Stomach (tissue), 19 donors: Measurements from ENCODE around the gene POLR1H. TPM values are rescaled to one million over a fixed set of nuclear protein-coding genes. Genes with fewer than 3 reads are reported as not detected.
A peak's percentile ranks its signal among the peaks of the same experiment; 100 is the strongest.

Experiments
- DNase-seq, 2 donors: peaks; one replicate each; pipeline versions ENCODE4 v3.0.0 to v3.0.0-alpha.2; 2013 to 2019
- H3K27ac ChIP-seq, 5 donors: fragments of 200-600 bp in 4 of 5; sonication (generic) in 4 of 5; one replicate each; pipeline ENCODE4 v1.5.1; 2013 to 2019; ENCODE audit warnings: mild to moderate bottlenecking in 1 of 5, moderate library complexity in 1 of 5
- H3K27me3 ChIP-seq, 3 donors: fragments of 200-600 bp; sonication (generic); one replicate each; pipeline ENCODE4 v1.5.1; 2017 to 2019; ENCODE audit warnings: mixed run types in 1 of 3
- H3K36me3 ChIP-seq, 4 donors: fragments of 200-600 bp; sonication (generic); 1 replicate in 3 of 4; 2 replicates in 1 of 4; pipeline ENCODE4 v1.5.1; 2016 to 2019
- H3K4me1 ChIP-seq, 4 donors: fragments of 200-600 bp; sonication (generic); one replicate each; pipeline ENCODE4 v1.5.1; 2016 to 2019
- H3K4me3 ChIP-seq, 4 donors: fragments of 200-600 bp; sonication (generic) in 3 of 4; one replicate each; pipeline ENCODE4 v1.5.1; 2016 to 2019; ENCODE audit warnings: mild to moderate bottlenecking in 1 of 4
- H3K9me3 ChIP-seq, 4 donors: fragments of 200-600 bp; sonication (generic); one replicate each; pipeline ENCODE4 v1.5.1; 2016 to 2019
- EP300 ChIP-seq: sonication (generic); formaldehyde crosslinking; IDR thresholded peaks from one replicate; pipeline ENCODE4 v1.6.1; 2017; ENCODE audit warnings: antibody characterized with exemption
- POLR2A ChIP-seq, 4 donors: fragments of 450-650 bp; IDR thresholded peaks; one replicate each; pipeline ENCODE4 v1.6.1; 2016; ENCODE audit warnings: antibody characterized with exemption in 4 of 4, control low read depth in 2 of 4, mild to moderate bottlenecking in 1 of 4, moderate library complexity in 1 of 4
- POLR2AphosphoS5 ChIP-seq, 3 donors: sonication (generic); formaldehyde crosslinking; IDR thresholded peaks; one replicate each; pipeline ENCODE4 v1.6.1; 2016; ENCODE audit warnings: antibody characterized with exemption in 3 of 3
- WGBS, 5 donors: extraction: QIAGEN DNeasy Blood & Tissue Kit in 3 of 5; methylation state at CpG; one replicate each; pipeline versions ENCODE4 v1.1.5 to v1.1.7; 2013 to 2018; 5-methylcytosine and 5-hydroxymethylcytosine counted together
- intact Hi-C: fragments of 100-400 bp; cut with DNase I; formaldehyde crosslinking; loops from one replicate; pipeline ENCODE4 v1.15.1; 2023; ENCODE audit warnings: low total_unique reads
- long read RNA-seq, 10 donors: transcript quantifications; one replicate each; lab custom pipeline, GENCODE V29; 2026
- polyA plus RNA-seq, 3 donors: library from polyadenylated mRNA; stranded (reverse); fragments of 200-250 nt; gene quantifications; one replicate each; pipeline ENCODE4 v1.2.3, GENCODE V29; 2013
- total RNA-seq, 5 donors: library from RNA; depleted of rRNA; stranded (reverse); fragments of >200 nt; gene quantifications; one replicate each; pipeline versions ENCODE4 v1.1.0 to v1.2.3, GENCODE V29; 2014 to 2016
- TF ChIP-seq, protein P1 (sequence below), 7 experiments: fragments of 450-650 bp in 4 of 7; fragments of 200-600 bp in 3 of 7; sonication (generic) in 3 of 7; IDR thresholded peaks; one replicate each; pipeline ENCODE4 v1.5.1; 2016 to 2019; ENCODE audit warnings: antibody characterized with exemption in 7 of 7, control low read depth in 2 of 7, mild to moderate bottlenecking in 1 of 7
- donor health status: healthy with polysubstance abuse.
- donor health status: Bipolar disorder and iron deficiency.
- donor health status: healthy.

Gene POLR1H, protein sequence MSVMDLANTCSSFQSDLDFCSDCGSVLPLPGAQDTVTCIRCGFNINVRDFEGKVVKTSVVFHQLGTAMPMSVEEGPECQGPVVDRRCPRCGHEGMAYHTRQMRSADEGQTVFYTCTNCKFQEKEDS
- 10 to 100 TPM in 3 of 5 donors, 1 to 10 TPM in 2; 4.1 to 44.2 (median 21.7) TPM for total RNA-seq
- 10 to 100 TPM; 36.0 to 65.1 (median 52.3) TPM for polyA plus RNA-seq
- long read RNA-seq, donor 1, transcript ZNRD1-201 (4 exons, 864 nt): major isoform, 5 of 10 reads
- long read RNA-seq, donor 1, partial matches to known transcripts: 0 of 10 reads
- long read RNA-seq, donor 1, other reads (novel, unspliced or antisense): 0 of 10 reads
- long read RNA-seq, donor 2, transcript ZNRD1-201 (4 exons, 864 nt): major isoform, 9 of 14 reads
- long read RNA-seq, donor 2, partial matches to known transcripts: 0 of 14 reads
- long read RNA-seq, donor 2, other reads (novel, unspliced or antisense): 0 of 14 reads
- long read RNA-seq, donor 3, transcript ZNRD1-201 (4 exons, 864 nt): major isoform, 8 of 12 reads
- long read RNA-seq, donor 3, partial matches to known transcripts: 0 of 12 reads
- long read RNA-seq, donor 3, other reads (novel, unspliced or antisense): 0 of 12 reads
- long read RNA-seq, donor 4, partial matches to known transcripts: 0 of 2 reads
- long read RNA-seq, donor 4, other reads (novel, unspliced or antisense): 0 of 2 reads
- long read RNA-seq, donor 5, transcript ZNRD1-202 (5 exons, 743 nt): minor isoform, 8 of 18 reads
- long read RNA-seq, donor 5, transcript ZNRD1-201 (4 exons, 864 nt): major isoform, 9 of 18 reads
- long read RNA-seq, donor 5, partial matches to known transcripts: 0 of 18 reads
- long read RNA-seq, donor 5, other reads (novel, unspliced or antisense): 0 of 18 reads
- long read RNA-seq, donor 6, transcript ZNRD1-202 (5 exons, 743 nt): major isoform, 14 of 31 reads
- long read RNA-seq, donor 6, transcript ZNRD1-201 (4 exons, 864 nt): minor isoform, 13 of 31 reads
- long read RNA-seq, donor 6, partial matches to known transcripts: 0 of 31 reads
- long read RNA-seq, donor 6, other reads (novel, unspliced or antisense): 0 of 31 reads
- long read RNA-seq, donor 7, transcript ZNRD1-201 (4 exons, 864 nt): major isoform, 12 of 22 reads
- long read RNA-seq, donor 7, transcript ZNRD1-202 (5 exons, 743 nt): minor isoform, 8 of 22 reads
- long read RNA-seq, donor 7, partial matches to known transcripts: 0 of 22 reads
- long read RNA-seq, donor 7, other reads (novel, unspliced or antisense): 0 of 22 reads
- long read RNA-seq, donor 8, transcript ZNRD1-202 (5 exons, 743 nt): minor isoform, 5 of 18 reads
- long read RNA-seq, donor 8, transcript ZNRD1-201 (4 exons, 864 nt): major isoform, 9 of 18 reads
- long read RNA-seq, donor 8, partial matches to known transcripts: 0 of 18 reads
- long read RNA-seq, donor 8, other reads (novel, unspliced or antisense): 0 of 18 reads
- long read RNA-seq, donor 9, transcript ZNRD1-202 (5 exons, 743 nt): major isoform, 6 of 18 reads
- long read RNA-seq, donor 9, transcript ZNRD1-201 (4 exons, 864 nt): major isoform, 6 of 18 reads
- long read RNA-seq, donor 9, transcript ZNRD1-206 (2 exons, 3,672 nt): minor isoform, 5 of 18 reads
- long read RNA-seq, donor 9, partial matches to known transcripts: 0 of 18 reads
- long read RNA-seq, donor 9, other reads (novel, unspliced or antisense): 0 of 18 reads
- long read RNA-seq, donor 10, transcript ZNRD1-201 (4 exons, 864 nt): major isoform, 10 of 12 reads
- long read RNA-seq, donor 10, partial matches to known transcripts: 0 of 12 reads
- long read RNA-seq, donor 10, other reads (novel, unspliced or antisense): 0 of 12 reads

DNA sequence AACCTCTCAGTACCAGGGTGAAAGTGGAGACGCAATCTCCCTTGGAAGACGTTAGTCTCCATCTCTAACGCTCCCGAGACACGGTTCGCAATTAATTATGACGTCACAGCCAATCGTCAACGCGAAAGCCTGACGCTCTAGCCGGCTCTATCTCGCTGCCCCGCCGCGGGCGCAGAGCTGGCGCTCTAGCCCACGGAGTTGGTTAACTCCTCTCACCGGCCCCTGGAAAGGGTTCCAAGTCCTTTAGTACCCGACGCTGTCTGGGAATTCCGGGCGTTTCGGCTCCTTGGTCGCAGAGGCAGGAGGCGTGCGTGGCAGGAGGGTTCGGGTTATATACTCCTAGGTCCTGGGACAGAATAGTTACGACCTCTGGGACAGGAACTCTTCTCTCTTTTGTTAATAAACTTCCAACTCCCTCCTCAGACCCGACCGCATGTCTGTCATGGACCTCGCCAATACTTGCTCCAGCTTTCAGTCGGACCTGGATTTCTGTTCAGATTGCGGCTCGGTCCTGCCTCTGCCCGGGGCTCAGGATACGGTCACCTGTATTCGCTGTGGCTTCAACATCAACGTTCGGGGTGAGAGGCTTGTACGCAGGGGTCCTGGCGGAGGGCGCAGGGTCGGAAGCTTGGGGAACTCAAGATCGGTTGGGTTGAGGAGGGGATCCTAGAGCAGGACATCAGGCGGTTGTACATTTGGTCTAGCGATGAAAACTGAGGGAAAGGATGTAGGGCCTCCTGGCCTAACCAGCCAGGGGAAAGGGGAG lies at the start of gene POLR1H:
Gene POLR1H, plus strand, starts transcription at position 174 of the 766 bp plus-strand sequence. Its CDS starts 260 bp downstream, at position 434.
- peak; percentile 94 to 99 for DNase-seq
- Histone ChIP-seq H3K36me3 (peaks cover 0 to 28% (median 22%) of the 10 kb centered on the region in 4 donors), H3K4me1 (peaks cover 26 to 49% (median 34%) of the 10 kb centered on the region in 4 donors), H3K27ac (peak within 1 kb of the TSS; percentile 87 to 95 (median 93)), H3K9me3 (no peaks in the 10 kb centered on the region), H3K27me3 (no peaks in the 10 kb centered on the region), H3K4me3 (peak within 1 kb of the TSS; percentile 75 to 86 (median 83))
- intact Hi-C loops: no loop called here
- no peak for TF ChIP-seq EP300
- TF ChIP-seq POLR2A (IDR thresholded peaks at IDR 0.05): peak in 1 of 4 donors; percentile 89
- TF ChIP-seq POLR2AphosphoS5 (IDR thresholded peaks at IDR 0.05): peak; percentile 93 to 97 (median 96)
- WGBS, 5 donors: 0 to 1% (median 0%) methylated on average over 20 to 48 of the region's 48 CpGs

DNA sequence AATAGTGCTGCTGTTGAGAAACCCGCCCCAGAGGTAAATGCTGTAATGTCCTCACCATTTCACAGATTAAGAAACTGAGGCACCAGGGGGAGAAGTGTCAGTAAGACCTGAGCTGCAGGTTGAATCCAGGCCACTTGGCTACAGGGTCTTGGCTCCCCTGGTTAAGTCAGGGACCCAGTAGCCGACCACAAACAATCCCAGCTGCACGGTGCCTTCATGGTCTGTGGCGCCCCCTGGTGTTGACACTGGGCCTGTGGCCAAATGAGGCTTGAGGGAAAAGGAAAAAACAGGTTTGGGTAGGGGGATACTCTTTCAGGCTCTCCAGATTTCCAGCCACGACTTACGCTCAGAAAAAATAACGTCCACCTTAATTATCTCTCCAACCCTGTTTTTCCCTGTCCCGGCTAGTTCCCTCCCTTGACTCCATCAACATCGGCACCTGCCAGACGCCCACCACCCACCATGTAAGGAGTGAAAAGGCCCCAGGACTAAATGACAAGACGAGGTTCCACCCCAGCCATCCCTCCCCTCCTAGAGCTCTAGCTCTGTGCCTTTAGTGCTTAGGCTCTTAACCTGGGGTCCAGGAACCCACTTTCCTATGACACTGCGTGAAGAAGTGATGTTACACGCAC lies 47.7 kb upstream of the POLR1H start:
- TF ChIP-seq EP300: no peak
- no peak for TF ChIP-seq POLR2AphosphoS5 (IDR thresholded peaks at IDR 0.05)
- TF ChIP-seq, protein P1, sequence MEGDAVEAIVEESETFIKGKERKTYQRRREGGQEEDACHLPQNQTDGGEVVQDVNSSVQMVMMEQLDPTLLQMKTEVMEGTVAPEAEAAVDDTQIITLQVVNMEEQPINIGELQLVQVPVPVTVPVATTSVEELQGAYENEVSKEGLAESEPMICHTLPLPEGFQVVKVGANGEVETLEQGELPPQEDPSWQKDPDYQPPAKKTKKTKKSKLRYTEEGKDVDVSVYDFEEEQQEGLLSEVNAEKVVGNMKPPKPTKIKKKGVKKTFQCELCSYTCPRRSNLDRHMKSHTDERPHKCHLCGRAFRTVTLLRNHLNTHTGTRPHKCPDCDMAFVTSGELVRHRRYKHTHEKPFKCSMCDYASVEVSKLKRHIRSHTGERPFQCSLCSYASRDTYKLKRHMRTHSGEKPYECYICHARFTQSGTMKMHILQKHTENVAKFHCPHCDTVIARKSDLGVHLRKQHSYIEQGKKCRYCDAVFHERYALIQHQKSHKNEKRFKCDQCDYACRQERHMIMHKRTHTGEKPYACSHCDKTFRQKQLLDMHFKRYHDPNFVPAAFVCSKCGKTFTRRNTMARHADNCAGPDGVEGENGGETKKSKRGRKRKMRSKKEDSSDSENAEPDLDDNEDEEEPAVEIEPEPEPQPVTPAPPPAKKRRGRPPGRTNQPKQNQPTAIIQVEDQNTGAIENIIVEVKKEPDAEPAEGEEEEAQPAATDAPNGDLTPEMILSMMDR (IDR thresholded peaks at IDR 0.05): peak in 4 of 7 experiments; percentile 47 to 90 (median 82)
- no peak for TF ChIP-seq POLR2A (IDR thresholded peaks at IDR 0.05)
- H3K4me1 ChIP-seq: no peaks in the 10 kb centered on the region
- no peak overlapping the region for H3K4me3 ChIP-seq
- peaks cover 0 to 7% (median 1%) of the 10 kb centered on the region in 3 donors for H3K27me3 ChIP-seq
- intact Hi-C loops: no loop called here
- no peak overlapping the region for H3K27ac ChIP-seq
- no peaks in the 10 kb centered on the region for H3K9me3 ChIP-seq
- 50 to 64% (median 54%) methylated on average over 13 of the region's 13 CpGs for WGBS, 5 donors
- peak in 1 of 2 donors; percentile 48 for DNase-seq
- peaks cover 0 to 9% (median 0%) of the 10 kb centered on the region in 4 donors for H3K36me3 ChIP-seq

DNA sequence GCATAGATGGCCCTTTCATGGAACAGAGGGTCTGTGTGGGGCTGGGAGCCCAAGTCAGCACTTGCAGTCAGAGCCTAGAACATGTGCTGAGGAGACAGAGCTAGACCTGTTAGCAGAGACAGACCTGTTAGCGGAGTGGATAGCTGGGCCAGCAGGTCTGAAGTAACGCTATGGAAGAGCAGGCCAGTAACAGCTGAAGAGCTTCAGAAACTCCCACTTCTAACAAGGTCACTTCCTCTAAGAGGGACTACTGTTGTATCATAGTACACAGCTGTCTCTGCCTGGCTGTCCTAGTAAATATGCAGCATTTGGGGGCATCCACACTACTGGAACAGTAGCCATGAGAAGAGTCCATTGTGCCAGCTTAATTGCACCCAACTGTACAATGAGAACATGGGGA lies 41.2 kb upstream of the POLR1H start:
- Histone ChIP-seq H3K36me3 (peaks cover 0 to 37% (median 11%) of the 10 kb centered on the region in 4 donors), H3K27ac (no peak overlapping the region), H3K4me3 (no peak overlapping the region), H3K4me1 (no peaks in the 10 kb centered on the region), H3K27me3 (no peaks in the 10 kb centered on the region), H3K9me3 (no peaks in the 10 kb centered on the region)
- 87 to 100% (median 98%) methylated on average over 2 of the region's 2 CpGs for WGBS, 5 donors
- DNase-seq: no peak
- TF ChIP-seq, protein P1 (IDR thresholded peaks at IDR 0.05): no peak
- TF ChIP-seq POLR2A (IDR thresholded peaks at IDR 0.05) (no peak), EP300 (no peak), POLR2AphosphoS5 (IDR thresholded peaks at IDR 0.05) (no peak)
- intact Hi-C loops: loop anchor here (5.0 kb wide), 1 partner anchor 168 kb away; no protein-coding TSS in a partner anchor
